Kidney capillary endothelial cell (primary cell): ENCODE data around the gene FTL.
A peak's percentile ranks its signal among the peaks of the same experiment; 100 is the strongest.
"Not testable (repeated sequence)": the region's sequence is repeated elsewhere in the genome, so short reads cannot be mapped to it uniquely, and the experiment has no call there.

Source experiments
- DNase-seq: peaks from one replicate; pipeline ENCODE4 v3.0.0-alpha.2; 2018; ENCODE audit warnings: low spot score

FTL gene

GRCh38 chr19:48965040-48965805 lies at the start of gene FTL:
FTL (plus strand) TSS chr19:48965309; CDS start chr19:48965508, 199 bp downstream.
- DNase-seq = peak; percentile 84

- no peak for DNase-seq
These were observed 49.4 kb upstream of the FTL start for GRCh38 chr19:48915757-48916156.

GRCh38 chr19:48918071-48918470 lies 47.0 kb upstream of the FTL start:
- DNase-seq = no peak

- no peak for DNase-seq
These were observed 46.3 kb upstream of the FTL start for GRCh38 chr19:48918801-48919247.

GRCh38 chr19:48919271-48919670 lies 45.8 kb upstream of the FTL start:
- not testable (repeated sequence) for DNase-seq

- no peak for DNase-seq
These were observed 44.2 kb upstream of the FTL start for GRCh38 chr19:48920949-48921348.

- DNase-seq = no peak
These were observed 43.2 kb upstream of the FTL start for GRCh38 chr19:48921721-48922500.

GRCh38 chr19:48922548-48923490 lies 42.3 kb upstream of the FTL start:
- no peak for DNase-seq

GRCh38 chr19:48925240-48925843 lies 39.8 kb upstream of the FTL start:
- no peak for DNase-seq

GRCh38 chr19:48925890-48926289 lies 39.2 kb upstream of the FTL start:
- not testable (repeated sequence) for DNase-seq

- DNase-seq = peak; percentile 85
These were observed 38.2 kb upstream of the FTL start for GRCh38 chr19:48926909-48927308.

- not testable (repeated sequence) for DNase-seq
These were observed 37.4 kb upstream of the FTL start for GRCh38 chr19:48927692-48928091.

- no peak for DNase-seq
These were observed 36.7 kb upstream of the FTL start for GRCh38 chr19:48928164-48929025.

GRCh38 chr19:48933382-48933932 lies 31.7 kb upstream of the FTL start, which contains the start of gene DHDH:
DHDH (plus strand) TSS chr19:48933699; CDS start chr19:48933722, 23 bp downstream.
- DNase-seq = no peak

GRCh38 chr19:48934837-48935236 lies 30.3 kb upstream of the FTL start:
- no peak for DNase-seq

GRCh38 chr19:48935864-48936263 lies 29.2 kb upstream of the FTL start:
- DNase-seq = no peak

GRCh38 chr19:48938256-48938655 lies 26.9 kb upstream of the FTL start:
- DNase-seq = no peak

GRCh38 chr19:48940902-48941301 lies 24.2 kb upstream of the FTL start:
- DNase-seq = no peak

GRCh38 chr19:48943081-48943480 lies 22.0 kb upstream of the FTL start:
- DNase-seq = no peak

- DNase-seq = no peak
These were observed 19.7 kb upstream of the FTL start for GRCh38 chr19:48945415-48945814.
